Neuronal stem cell (in vitro differentiated cells): ENCODE results near the gene BIVM.

ENCODE experiments used
- DNase-seq: peaks from one replicate; pipeline ENCODE4 v3.0.0-alpha.2; 2013; ENCODE audit warnings: low spot score
- H2AFZ ChIP-seq: one replicate; pipeline ENCODE4 v1.6.1; 2013; ENCODE audit warnings: mild to moderate bottlenecking, low read length, inconsistent platforms
- H2AK5ac ChIP-seq: 2 replicates; pipeline ENCODE4 v1.6.1; 2013; ENCODE audit warnings: low read depth, mild to moderate bottlenecking, inconsistent platforms, low read length, moderate library complexity, mixed read lengths
- H2BK120ac ChIP-seq: 2 replicates; pipeline ENCODE4 v1.6.1; 2013; ENCODE audit warnings: low read depth, mild to moderate bottlenecking, inconsistent platforms, low read length, moderate library complexity, mixed read lengths
- H2BK12ac ChIP-seq: one replicate; pipeline ENCODE4 v1.6.1; 2013; ENCODE audit warnings: low read length, inconsistent platforms
- H2BK15ac ChIP-seq: 2 replicates; pipeline ENCODE4 v1.6.1; 2013; ENCODE audit warnings: mild to moderate bottlenecking, low read length, inconsistent platforms, mixed read lengths
- H2BK5ac ChIP-seq: one replicate; pipeline ENCODE4 v1.6.1; 2013; ENCODE audit warnings: inconsistent platforms, mild to moderate bottlenecking, low read length, moderate library complexity
- H3K14ac ChIP-seq: one replicate; pipeline ENCODE4 v1.6.1; 2013; ENCODE audit warnings: low read length, inconsistent platforms
- H3K18ac ChIP-seq: 2 replicates; pipeline ENCODE4 v1.6.1; 2013; ENCODE audit warnings: low read length, inconsistent platforms
- H3K23ac ChIP-seq: 2 replicates; pipeline ENCODE4 v1.6.1; 2013; ENCODE audit warnings: low read depth, mild to moderate bottlenecking, mixed read lengths, low read length, inconsistent platforms; ENCODE audit not compliant: poor library complexity
- H3K27ac ChIP-seq: replicated peaks from 3 replicates; pipeline ENCODE4 v1.5.1; 2013; ENCODE audit warnings: low read length, inconsistent platforms
- H3K27me3 ChIP-seq, 3 experiments: 2 replicates each; pipeline ENCODE4 v1.6.1; 2013; ENCODE audit warnings: low read length in 3 of 3, mild to moderate bottlenecking in 2 of 3, inconsistent platforms in 1 of 3, low read depth in 1 of 3, mixed read lengths in 1 of 3, moderate library complexity in 1 of 3; ENCODE audit not compliant: control insufficient read depth in 3 of 3, insufficient read depth in 3 of 3
- H3K36me3 ChIP-seq, 2 donors: replicated peaks in 1 of 2; 2 replicates each; pipeline ENCODE4 v1.6.1; 2013; ENCODE audit warnings: low read length in 2 of 2; ENCODE audit not compliant: control insufficient read depth in 2 of 2, insufficient read depth in 2 of 2
- H3K4ac ChIP-seq: 2 replicates; pipeline ENCODE4 v1.6.1; 2013; ENCODE audit warnings: inconsistent platforms, mild to moderate bottlenecking, low read length, moderate library complexity
- H3K4me1 ChIP-seq, 2 donors: 1 replicate in 1 of 2; 2 replicates in 1 of 2; pipeline ENCODE4 v1.6.1; 2013; ENCODE audit warnings: low read length in 2 of 2, low read depth in 1 of 2; ENCODE audit not compliant: control insufficient read depth in 2 of 2, insufficient read depth in 1 of 2
- H3K4me2 ChIP-seq: one replicate; pipeline ENCODE4 v1.6.1; 2013; ENCODE audit warnings: mild to moderate bottlenecking, low read length, inconsistent platforms; ENCODE audit not compliant: insufficient read depth, poor library complexity, severe bottlenecking
- H3K4me3 ChIP-seq, 2 donors: 2 replicates each; pipeline ENCODE4 v1.5.1; 2013; ENCODE audit warnings: low read length in 2 of 2, mild to moderate bottlenecking in 2 of 2, inconsistent platforms in 1 of 2, moderate library complexity in 1 of 2
- H3K79me1 ChIP-seq: one replicate; pipeline ENCODE4 v1.6.1; 2013; ENCODE audit warnings: low read depth, mild to moderate bottlenecking, inconsistent platforms, low read length, moderate library complexity
- H3K9ac ChIP-seq: one replicate; pipeline ENCODE4 v1.6.1; 2013; ENCODE audit warnings: mild to moderate bottlenecking, low read depth, low read length, inconsistent platforms; ENCODE audit not compliant: poor library complexity
- H3K9me3 ChIP-seq, 2 donors: replicated peaks in 1 of 2; 2 replicates each; pipeline versions ENCODE3 to v1.6.1; 2013; ENCODE audit warnings: low read length in 2 of 2, mild to moderate bottlenecking in 2 of 2, inconsistent platforms in 1 of 2, low read depth in 1 of 2, mixed read lengths in 1 of 2, moderate library complexity in 1 of 2; ENCODE audit not compliant: control insufficient read depth in 2 of 2, insufficient read depth in 1 of 2
- H4K8ac ChIP-seq: one replicate; pipeline ENCODE4 v1.6.1; 2013; ENCODE audit warnings: low read depth, mild to moderate bottlenecking, inconsistent platforms, low read length, moderate library complexity
- H4K91ac ChIP-seq: one replicate; pipeline ENCODE4 v1.6.1; 2013; ENCODE audit warnings: low read length, low read depth, mild to moderate bottlenecking, inconsistent platforms; ENCODE audit not compliant: poor library complexity
- WGBS, 2 donors: extraction: QIAGEN DNeasy Blood & Tissue Kit; methylation state at CpG; one replicate each; pipeline ENCODE4 v1.1.7; 2013; ENCODE audit warnings: missing lambda C conversion rate in 2 of 2, mixed read lengths in 1 of 2; ENCODE audit not compliant: insufficient read length in 2 of 2, insufficient replicate concordance in 1 of 2; ENCODE audit errors: extremely low coverage in 2 of 2; 5-methylcytosine and 5-hydroxymethylcytosine counted together

BIVM gene

DNA sequence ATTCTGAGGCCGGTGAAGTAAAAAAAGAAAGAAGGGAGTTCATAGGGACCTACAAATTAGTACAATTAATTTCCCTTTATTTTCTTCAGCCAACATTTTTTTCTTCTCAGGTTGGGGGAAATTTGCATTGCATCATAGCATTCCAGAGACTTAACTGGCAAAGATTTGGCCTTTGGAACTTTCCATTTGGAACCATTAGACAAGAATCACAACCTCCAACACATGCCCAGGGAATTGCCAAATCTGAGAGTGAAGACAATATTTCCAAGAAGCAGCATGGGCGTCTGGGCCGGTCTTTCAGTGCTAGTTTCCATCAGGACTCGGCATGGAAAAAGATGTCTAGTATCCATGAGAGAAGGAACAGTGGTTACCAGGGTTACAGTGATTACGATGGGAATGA lies 40.5 kb downstream of the BIVM start:
- no peak overlapping the region for H2BK5ac ChIP-seq
- H3K79me1 ChIP-seq, result no peaks in the 10 kb centered on the region
- no peak overlapping the region for H3K4me3 ChIP-seq
- no peak overlapping the region for H3K9ac ChIP-seq
- H3K4ac ChIP-seq, result no peak overlapping the region
- no peak overlapping the region for H3K18ac ChIP-seq
- no peaks in the 10 kb centered on the region for H3K27me3 ChIP-seq
- H4K91ac ChIP-seq, result no peak overlapping the region
- H3K36me3 ChIP-seq, result peaks cover 0 to 58% of the 10 kb centered on the region in 2 donors
- H3K4me1 ChIP-seq, result no peaks in the 10 kb centered on the region
- H2AK5ac ChIP-seq, result no peak overlapping the region
- no peak overlapping the region for H2BK120ac ChIP-seq
- H3K14ac ChIP-seq, result no peak overlapping the region
- H2AFZ ChIP-seq, result no peak overlapping the region
- no peak overlapping the region for H3K27ac ChIP-seq
- DNase-seq, result no peak
- no peak overlapping the region for H2BK12ac ChIP-seq
- H3K4me2 ChIP-seq, result no peak overlapping the region
- H2BK15ac ChIP-seq, result no peak overlapping the region
- WGBS, 2 donors, result no CpG with 5 or more reads among the region's 5 CpGs
- H3K23ac ChIP-seq, result no peak overlapping the region
- no peak overlapping the region for H4K8ac ChIP-seq
- H3K9me3 ChIP-seq, result no peaks in the 10 kb centered on the region

DNA sequence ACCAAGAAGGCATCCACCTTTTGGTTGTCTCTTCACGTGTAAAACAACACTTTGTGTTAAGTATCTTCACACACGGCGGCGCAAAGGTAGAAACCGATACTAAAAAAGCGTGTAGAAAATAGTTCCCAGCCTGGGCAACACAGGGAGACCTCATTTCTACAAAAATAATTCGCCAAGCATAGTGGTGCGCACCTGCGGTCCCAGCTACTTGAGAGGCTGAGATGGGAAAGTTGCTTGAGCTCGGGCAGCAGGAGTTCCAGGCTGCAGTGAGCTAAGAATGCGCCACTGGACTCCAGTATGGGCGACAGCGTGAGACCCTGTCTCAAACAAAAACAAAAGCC lies 46.3 kb downstream of the BIVM start:
- Histone ChIP-seq H3K27ac (peak overlapping the region; percentile 38), H3K79me1 (no peaks in the 10 kb centered on the region), H3K4me3 (peak overlapping the region; percentile 86 to 91), H2BK120ac (no peak overlapping the region), H2BK5ac (peak overlapping the region; percentile 44), H2BK15ac (no peak overlapping the region), H3K18ac (no peak overlapping the region), H3K4me1 (peaks cover 0 to 3% of the 10 kb centered on the region in 2 donors), H2BK12ac (no peak overlapping the region), H3K14ac (no peak overlapping the region), H3K36me3 (peaks cover 0 to 9% of the 10 kb centered on the region in 2 donors), H4K8ac (no peak overlapping the region), H3K27me3 (no peaks in the 10 kb centered on the region), H3K9ac (peak overlapping the region; percentile 63), H2AK5ac (no peak overlapping the region), H2AFZ (peak overlapping the region; percentile 88), H3K4me2 (peak overlapping the region; percentile 67), H4K91ac (no peak overlapping the region), H3K23ac (no peak overlapping the region), H3K9me3 (no peaks in the 10 kb centered on the region), H3K4ac (no peak overlapping the region)
- no CpG with 5 or more reads among the region's 13 CpGs for WGBS, 2 donors
- DNase-seq, result no peak

DNA sequence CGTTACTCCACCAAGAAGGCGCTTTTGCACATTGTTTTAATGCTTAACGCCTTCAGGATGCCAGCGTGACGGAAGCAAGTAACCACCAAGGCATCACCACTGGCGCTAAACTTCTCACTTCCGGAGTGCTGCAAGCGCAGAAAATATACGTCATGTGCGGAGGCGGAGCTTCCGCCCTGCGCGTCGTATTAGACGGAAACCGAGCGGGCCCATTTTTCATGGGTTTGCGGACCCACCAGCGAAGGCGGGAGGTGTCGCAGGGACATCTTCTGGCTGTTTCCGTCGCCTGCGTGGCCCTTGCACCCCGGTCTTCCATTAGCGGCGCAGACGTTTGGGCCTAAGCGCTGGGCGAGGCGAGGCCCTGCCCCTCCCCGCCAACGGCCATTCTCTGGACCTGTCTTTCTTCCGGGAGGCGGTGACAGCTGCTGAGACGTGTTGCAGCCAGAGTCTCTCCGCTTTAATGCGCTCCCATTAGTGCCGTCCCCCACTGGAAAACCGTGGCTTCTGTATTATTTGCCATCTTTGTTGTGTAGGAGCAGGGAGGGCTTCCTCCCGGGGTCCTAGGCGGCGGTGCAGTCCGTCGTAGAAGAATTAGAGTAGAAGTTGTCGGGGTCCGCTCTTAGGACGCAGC lies 46.8 kb downstream of the BIVM start, which contains the start of gene ERCC5:
TSS of gene ERCC5 (plus strand) at position 403 of the 631 bp plus-strand sequence. CDS start 235 bp downstream, outside the sequence.
- Histone ChIP-seq H3K36me3 (peaks cover 0 to 10% of the 10 kb centered on the region in 2 donors), H3K9me3 (no peaks in the 10 kb centered on the region), H3K9ac (peak within 1 kb of the TSS; percentile 97), H3K18ac (peak within 1 kb of the TSS; percentile 86), H3K27me3 (no peaks in the 10 kb centered on the region), H3K4me1 (peaks cover 0 to 3% of the 10 kb centered on the region in 2 donors), H3K79me1 (no peaks in the 10 kb centered on the region), H3K14ac (peak within 1 kb of the TSS; percentile 77), H3K23ac (peak within 1 kb of the TSS; percentile 44), H3K4me3 (peak within 1 kb of the TSS; percentile 86 to 91), H4K91ac (no peak within 1 kb of the TSS), H3K27ac (peak within 1 kb of the TSS; percentile 85), H4K8ac (no peak within 1 kb of the TSS), H2AK5ac (no peak within 1 kb of the TSS), H2BK15ac (peak within 1 kb of the TSS; percentile 79), H2BK5ac (peak within 1 kb of the TSS; percentile 44), H2AFZ (peak within 1 kb of the TSS; percentile 88), H3K4ac (no peak within 1 kb of the TSS), H2BK12ac (no peak within 1 kb of the TSS), H3K4me2 (peak within 1 kb of the TSS; percentile 78), H2BK120ac (no peak within 1 kb of the TSS)
- peak; percentile 92 for DNase-seq
- no CpG with 5 or more reads among the region's 49 CpGs for WGBS, 2 donors

DNA sequence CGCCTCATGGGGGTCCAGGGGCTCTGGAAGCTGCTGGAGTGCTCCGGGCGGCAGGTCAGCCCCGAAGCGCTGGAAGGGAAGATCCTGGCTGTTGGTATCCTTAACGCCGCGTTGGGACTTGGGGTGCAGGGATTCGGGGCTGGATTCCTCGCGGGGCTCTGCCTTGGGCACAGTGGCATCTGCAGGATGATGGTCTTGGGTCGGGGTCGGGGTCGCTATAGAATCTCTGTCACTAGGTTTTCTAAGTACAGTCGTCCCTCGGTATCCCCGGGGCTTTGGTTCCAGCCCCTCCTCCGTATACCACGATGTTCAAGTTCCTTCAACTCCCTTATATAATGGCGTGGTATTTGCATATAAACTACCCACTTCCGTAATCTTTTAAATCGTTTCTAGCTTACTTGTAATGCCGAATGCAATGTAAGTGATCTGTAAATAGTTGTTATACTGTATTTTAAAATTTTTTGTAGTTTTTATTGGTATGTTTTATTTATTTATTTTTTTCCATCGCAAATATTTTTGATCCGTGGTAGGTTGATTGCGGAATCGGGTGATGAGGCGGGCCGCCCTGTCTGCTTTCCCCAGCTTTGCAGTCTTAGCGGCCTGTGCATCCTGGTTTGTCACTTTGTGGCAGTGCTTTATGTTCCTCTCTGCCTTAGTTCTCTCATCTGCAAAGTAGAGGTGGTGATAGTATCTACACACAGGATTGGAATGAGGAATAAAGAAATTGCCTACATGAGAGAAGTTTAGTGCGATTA lies 47.5 kb downstream of the BIVM start:
- Histone ChIP-seq H3K79me1 (no peaks in the 10 kb centered on the region), H3K4me3 (peak overlapping the region; percentile 86 to 91)
- WGBS, 2 donors, result no CpG with 5 or more reads among the region's 31 CpGs

More for the DNA sequence above, 47.5 kb downstream of the BIVM start:
- no peak overlapping the region for H4K91ac ChIP-seq
- H3K9ac ChIP-seq, result peak overlapping the region; percentile 97
- no peaks in the 10 kb centered on the region for H3K9me3 ChIP-seq
- H3K4ac ChIP-seq, result no peak overlapping the region
- H2BK12ac ChIP-seq, result no peak overlapping the region
- H3K27me3 ChIP-seq, result no peaks in the 10 kb centered on the region
- peak overlapping the region; percentile 79 for H2BK15ac ChIP-seq
- H3K4me1 ChIP-seq, result peaks cover 0 to 3% of the 10 kb centered on the region in 2 donors
- no peak for DNase-seq
- peak overlapping the region; percentile 78 for H3K4me2 ChIP-seq
- H2BK120ac ChIP-seq, result no peak overlapping the region
- no peak overlapping the region for H4K8ac ChIP-seq
- H3K27ac ChIP-seq, result peak overlapping the region; percentile 85
- H2BK5ac ChIP-seq, result peak overlapping the region; percentile 44
- H3K14ac ChIP-seq, result peak overlapping the region; percentile 77
- H3K18ac ChIP-seq, result no peak overlapping the region
- H3K23ac ChIP-seq, result peak overlapping the region; percentile 44
- H2AFZ ChIP-seq, result peak overlapping the region; percentile 88
- no peak overlapping the region for H2AK5ac ChIP-seq
- H3K36me3 ChIP-seq, result peaks cover 0 to 7% of the 10 kb centered on the region in 2 donors
